GM04504 (cell line): ENCODE results near the gene MOCOS.
"Not testable (repeated sequence)": the region's sequence is repeated elsewhere in the genome, so short reads cannot be mapped to it uniquely, and the experiment has no call there.

Source experiments
- DNase-seq: peaks from one replicate; pipeline ENCODE4 v3.0.0-alpha.2; 2012; ENCODE audit warnings: low read depth

Gene MOCOS, protein sequence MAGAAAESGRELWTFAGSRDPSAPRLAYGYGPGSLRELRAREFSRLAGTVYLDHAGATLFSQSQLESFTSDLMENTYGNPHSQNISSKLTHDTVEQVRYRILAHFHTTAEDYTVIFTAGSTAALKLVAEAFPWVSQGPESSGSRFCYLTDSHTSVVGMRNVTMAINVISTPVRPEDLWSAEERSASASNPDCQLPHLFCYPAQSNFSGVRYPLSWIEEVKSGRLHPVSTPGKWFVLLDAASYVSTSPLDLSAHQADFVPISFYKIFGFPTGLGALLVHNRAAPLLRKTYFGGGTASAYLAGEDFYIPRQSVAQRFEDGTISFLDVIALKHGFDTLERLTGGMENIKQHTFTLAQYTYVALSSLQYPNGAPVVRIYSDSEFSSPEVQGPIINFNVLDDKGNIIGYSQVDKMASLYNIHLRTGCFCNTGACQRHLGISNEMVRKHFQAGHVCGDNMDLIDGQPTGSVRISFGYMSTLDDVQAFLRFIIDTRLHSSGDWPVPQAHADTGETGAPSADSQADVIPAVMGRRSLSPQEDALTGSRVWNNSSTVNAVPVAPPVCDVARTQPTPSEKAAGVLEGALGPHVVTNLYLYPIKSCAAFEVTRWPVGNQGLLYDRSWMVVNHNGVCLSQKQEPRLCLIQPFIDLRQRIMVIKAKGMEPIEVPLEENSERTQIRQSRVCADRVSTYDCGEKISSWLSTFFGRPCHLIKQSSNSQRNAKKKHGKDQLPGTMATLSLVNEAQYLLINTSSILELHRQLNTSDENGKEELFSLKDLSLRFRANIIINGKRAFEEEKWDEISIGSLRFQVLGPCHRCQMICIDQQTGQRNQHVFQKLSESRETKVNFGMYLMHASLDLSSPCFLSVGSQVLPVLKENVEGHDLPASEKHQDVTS

DNA sequence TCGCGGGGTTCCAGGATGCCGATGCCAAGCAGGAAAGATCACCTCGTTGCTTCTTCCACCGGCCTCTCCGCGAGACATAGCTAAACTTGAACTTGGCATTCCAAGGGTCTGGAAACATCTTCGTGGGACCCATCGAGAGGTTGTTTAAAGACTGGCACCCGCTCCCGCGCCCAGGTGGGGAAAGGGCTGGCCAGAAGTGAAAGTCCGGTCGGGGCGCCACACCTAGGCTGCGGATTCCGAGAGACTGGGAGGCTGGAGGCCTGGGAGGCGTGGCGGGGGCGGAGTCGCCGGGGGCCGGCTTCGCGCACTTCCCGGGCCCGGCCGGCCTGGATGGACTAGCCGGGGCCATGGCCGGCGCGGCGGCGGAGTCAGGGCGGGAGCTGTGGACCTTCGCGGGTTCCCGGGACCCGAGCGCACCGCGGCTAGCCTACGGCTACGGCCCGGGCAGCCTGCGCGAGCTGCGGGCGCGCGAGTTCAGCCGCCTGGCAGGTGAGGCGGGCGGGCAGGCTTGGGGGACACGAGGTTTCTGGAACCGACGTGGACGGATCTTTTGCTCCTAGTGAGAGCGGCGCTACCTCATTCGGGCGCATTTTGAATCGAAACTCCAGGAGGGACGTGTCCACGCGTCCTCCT is at the start of gene MOCOS:
Gene MOCOS, plus strand, starts transcription at position 305 of the 633 bp plus-strand sequence. Its CDS starts 43 bp downstream, at position 348.
- no peak for DNase-seq

DNA sequence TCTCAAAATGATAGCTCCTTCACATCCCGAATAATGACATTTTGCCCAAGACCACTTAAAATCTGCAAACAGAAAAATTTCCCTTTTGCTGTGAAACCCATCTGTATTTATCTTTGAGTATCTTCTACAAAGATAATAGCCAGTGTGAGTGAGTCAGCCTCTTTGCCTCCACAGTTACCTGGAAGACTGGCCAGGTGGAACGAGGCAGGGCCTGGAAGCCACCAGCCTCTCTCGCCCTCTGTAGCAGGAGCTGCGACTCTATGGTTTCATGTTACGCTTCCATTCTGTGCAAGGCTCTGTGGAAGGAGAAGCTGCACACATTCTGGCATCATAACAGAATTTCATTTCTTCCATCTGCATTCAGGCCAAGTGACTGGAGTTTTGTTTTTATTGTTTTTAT is 48.1 kb upstream of the MOCOS start:
- DNase-seq, result no peak

DNA sequence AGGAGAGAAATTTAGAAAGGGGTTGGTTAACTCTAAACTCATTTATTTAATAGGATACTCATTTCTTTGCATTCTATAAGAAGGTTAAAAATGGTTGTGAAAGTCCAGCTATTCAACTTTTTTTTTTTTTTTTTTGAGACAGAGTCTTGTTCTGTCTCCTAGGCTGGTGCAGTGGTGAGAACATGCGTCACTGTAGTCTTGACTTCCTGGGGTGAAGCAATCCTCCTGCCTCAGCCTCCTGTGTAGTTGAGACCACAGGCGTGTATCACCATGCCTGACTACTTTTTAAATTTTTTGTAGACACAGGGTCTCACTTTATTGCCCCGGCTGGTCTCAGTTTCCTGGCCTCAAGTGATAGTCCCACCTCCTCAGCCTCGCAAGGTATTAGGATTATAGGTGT is 45.7 kb upstream of the MOCOS start:
- no peak for DNase-seq

DNA sequence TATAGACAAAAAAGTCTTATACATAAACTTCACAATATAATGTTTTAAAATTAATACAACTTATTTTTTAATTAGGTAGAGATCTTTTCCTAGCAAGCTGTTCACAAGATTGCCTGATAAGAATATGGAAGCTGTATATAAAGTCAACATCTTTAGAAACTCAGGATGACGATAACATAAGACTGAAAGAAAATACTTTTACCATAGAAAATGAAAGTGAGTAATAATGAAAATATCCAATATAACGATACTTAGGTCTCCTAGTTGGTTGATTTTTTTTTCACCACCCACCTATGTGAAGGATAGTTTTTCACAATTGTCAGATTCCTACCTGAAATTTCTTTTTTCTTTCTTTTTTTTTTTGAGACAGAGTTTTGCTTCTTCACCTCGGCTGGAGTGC is 44.5 kb upstream of the MOCOS start:
- DNase-seq, result no peak

DNA sequence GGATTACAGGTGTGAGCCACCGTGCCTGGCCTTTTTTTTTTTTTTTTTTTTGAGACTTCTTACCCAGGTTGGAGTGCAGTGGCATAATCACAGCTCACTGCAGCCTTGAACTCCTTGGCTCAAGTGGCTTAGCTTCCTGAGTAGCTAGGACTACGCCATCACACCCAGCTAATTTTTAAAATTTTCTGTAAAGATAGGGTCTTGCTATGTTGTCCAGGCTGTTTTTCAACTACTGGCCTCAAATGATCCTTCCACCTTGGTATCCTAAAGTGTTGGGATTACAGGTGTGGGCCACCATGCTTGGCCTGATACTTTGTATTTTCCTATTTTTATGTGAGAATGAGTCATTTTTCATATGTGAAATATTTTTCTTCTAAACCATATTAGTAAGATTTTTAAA is 43.9 kb upstream of the MOCOS start:
- DNase-seq, result no peak

DNA sequence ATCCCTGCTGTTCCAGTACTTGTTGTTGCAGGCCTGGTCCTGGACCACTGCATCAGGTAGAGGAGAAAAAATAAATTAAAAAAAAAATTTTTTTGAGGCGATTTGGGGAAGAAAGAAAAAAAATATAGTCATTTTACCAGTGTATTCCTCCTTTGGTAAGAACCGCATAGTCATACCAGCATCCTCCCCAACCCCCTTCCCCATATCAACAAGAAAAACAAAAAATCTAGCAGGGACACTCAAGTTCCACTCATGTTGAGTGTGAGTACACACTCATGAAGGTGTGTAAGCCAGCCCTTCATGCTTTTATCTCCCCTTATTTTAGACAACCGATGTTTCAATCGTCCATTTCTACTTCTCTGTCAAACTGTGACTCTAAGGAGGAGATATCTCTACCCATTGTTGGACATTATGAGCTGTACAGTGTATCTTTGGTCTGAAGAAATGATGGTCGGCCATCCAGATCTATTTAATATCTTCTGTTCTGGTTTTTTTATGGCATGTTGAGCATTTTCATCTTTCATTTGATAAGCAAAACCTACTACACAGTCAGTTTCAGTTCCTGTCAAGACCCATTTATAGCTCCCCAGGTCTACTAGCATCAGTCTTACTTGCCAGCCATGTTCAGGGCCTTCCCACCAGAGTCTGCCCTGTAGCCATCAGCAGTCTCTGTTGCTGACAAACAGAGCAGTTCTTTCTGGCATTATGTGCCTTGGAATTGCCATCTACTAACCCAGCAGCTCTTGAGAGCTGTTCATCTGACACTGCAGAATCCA is 37.6 kb upstream of the MOCOS start:
- no peak for DNase-seq

DNA sequence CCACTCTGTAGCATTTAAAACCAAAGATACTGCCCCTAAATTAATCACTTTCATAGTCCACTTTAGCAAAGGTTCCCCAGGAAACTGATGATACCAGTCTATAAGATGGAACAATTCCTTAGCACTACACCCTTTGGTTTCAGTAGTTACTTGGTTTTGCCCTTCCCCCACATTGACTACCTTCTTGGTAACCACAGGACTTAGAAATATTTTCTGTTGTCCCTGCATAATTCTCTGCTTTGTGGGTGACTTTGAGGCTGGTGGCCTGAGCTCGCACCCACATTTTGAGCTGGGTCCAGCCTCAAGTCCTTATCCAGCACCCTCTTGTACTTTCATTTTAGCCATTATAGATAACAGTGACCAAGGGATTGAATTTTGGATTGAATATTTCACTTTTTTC is 34.5 kb upstream of the MOCOS start:
- no peak for DNase-seq

DNA sequence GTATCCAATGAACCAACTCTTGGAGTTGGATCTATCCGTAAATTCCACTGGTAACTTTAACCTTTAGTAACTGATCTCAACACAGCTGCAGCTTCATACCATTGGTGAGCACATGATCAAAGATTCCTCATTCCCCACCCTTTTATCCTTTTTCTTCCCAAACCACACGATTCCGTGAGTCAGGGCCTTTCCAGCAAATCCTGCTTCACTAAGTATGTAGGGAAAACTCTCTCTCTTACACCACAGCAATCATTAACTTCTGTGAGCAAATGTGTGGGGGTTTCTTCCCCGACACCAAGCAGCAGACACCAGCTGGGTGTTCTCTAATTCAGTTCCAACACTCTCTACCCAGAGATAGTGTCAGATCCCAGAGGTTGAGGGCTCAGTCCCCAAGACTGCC is 34.1 kb upstream of the MOCOS start:
- DNase-seq, result peak; percentile 75

DNA sequence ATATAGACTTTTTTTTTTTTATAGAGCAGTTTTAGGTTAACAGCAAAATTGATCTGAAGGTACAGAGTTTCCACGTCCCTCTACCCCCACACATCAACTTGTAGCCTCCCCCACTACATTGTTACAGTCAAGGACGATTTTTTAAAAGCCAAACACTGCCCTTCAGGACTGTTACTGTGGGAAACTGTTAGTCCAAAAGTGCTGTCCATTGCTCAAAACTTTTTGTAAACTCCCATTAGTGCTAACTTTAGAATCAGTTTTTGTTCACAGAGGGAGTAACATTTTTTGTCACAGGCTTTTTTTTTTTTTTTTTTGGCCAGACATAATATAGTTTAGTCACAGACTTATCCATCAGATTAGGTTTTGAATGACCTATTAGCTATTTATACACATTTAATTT is 33.5 kb upstream of the MOCOS start:
- no peak for DNase-seq

DNA sequence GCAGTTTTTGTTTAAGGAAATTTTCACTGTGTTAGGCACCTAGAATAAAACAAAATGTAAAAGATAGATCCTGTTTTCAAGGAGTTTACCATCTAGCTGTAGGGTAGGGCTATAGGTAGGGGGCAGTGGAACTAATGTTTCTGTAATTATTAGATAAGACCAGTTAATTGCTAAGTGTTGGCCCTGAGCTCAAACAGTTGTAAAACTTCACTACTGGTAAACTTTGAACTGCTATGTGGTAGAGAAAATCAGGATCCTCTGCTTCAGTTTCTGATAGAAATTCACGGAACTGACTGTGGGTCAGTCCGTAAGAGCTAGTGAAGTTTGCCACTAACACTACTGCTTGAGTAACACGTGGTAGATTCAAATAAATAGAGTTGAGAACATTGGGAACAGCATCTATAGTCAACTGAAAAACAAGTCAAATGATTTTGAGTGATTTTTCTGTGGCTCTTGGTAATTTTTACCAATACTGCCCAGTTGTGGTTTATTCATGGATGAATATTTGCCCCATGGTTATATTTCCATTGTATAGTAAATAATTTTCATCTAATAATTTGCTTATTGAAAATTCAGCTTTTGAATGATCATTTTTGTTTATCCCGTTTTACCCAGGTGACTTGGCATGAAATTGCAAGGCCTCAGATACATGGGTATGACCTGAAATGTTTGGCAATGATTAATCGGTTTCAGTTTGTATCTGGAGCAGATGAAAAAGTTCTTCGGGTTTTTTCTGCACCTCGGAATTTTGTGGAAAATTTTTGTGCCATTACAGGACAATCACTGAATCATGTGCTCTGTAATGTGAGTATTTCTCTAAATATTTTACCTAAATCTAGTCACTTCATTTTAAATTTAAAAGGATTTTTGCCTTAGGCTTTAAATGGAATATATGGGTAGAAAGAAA is 31.2 kb upstream of the MOCOS start:
- DNase-seq, result no peak

DNA sequence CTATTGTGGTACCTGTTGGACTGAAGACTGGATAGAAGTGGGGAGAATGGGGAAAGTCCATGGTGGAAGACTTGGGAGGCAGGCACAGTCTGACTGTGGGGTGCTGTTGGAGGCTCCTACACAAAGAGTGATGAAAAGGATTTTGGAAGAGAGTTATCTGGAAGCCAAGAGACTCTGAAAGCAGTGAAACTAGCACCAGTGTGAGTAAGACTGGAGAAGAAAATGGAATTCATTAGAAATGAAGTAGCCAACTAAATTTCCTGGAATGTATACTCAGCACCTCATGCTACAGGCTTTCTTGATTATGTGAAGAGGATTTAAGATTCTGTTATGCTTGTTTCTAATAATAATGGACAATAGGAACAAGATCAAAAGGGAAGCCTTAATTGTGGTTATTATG is 29.9 kb upstream of the MOCOS start:
- DNase-seq, result no peak

DNA sequence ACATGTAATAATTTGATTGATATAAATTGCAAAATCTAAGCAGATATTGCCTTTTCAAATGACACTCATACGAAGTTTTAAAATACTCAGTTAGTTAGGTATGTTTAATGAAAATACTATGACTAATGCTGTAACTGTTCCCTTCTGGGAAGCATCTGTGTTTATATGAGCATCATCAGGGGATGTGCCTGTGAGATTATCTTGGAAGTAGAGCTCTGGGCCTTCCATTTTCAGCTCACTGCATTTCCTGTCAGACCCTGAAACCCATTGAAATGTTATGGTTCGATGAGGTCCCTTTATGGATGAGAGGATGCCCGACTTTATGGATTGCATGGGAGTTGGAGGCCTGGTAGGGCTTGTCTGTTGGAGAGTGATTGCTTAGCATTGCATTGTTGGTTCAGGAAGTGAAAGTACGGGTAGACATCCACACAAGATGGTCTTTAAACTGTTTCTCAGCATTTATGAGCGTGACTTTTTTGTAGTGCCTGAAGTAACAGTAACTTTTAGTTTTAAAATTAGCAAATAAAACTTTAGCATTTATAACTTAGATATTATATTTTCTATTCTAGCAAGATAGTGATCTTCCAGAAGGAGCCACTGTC is 28.9 kb upstream of the MOCOS start:
- no peak for DNase-seq

DNA sequence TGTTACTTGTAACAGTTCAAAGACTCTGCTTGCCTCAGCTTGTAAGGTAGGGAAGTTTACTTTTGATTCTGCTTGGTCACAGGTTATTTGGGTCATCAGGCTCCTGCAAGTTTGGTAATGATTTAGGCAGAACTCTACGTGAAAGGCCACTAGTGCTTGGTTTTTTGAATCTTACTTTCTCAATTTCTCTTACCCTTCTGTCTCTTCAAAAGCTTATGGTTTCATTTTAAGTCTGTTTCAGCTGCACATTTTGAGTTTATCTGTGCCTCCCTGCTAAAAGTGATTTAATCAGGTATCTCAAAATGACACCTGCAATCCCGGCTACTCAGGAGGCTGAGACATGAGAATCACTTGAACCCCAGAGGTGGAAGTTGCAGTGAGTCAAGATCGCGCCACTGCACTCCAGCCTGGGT is 26.3 kb upstream of the MOCOS start:
- no peak for DNase-seq

DNA sequence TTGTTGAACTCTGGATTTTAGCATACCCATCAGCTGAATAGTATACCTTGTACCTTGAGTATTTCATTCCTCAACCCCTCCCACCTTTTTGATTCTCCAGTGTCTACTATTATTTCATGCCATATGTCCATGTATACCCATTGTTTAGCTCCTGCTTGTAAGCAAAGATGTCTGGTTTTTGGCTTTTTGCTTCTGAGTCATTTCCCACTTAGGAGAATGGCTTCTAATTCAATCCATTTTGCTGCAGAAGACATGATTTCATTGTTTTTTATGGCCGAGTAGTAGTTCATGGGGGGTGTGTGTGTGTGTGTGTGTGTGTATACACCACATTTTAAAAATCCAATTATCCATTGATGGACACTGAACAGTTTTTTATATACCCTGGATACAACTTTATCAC is 24.3 kb upstream of the MOCOS start:
- DNase-seq, result no peak

DNA sequence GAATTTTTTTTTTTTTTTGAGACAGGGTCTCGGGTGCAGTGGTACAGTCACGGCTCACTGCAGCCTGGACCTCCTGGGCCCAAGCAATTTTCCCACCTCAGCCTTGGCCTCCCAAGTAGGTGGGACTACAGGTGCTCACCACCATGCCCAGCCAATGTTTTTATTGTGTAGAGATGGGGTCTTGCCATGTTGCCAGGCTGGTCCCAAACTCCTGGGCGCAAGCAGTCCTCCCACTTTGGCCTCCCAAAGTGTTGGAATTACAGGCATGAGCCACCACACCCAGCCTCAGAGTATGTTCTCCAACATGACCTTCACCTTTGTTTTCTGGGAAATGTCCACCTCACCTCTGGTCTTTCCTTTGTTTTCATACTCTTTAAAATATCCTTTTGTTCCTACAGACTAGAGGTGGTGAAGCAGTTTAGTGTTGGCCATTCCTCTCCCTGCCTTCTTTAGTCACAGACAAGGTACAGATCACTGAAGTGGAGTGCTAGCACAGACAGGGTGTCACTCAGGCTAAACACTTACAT is 19.5 kb upstream of the MOCOS start:
- DNase-seq, result no peak

DNA sequence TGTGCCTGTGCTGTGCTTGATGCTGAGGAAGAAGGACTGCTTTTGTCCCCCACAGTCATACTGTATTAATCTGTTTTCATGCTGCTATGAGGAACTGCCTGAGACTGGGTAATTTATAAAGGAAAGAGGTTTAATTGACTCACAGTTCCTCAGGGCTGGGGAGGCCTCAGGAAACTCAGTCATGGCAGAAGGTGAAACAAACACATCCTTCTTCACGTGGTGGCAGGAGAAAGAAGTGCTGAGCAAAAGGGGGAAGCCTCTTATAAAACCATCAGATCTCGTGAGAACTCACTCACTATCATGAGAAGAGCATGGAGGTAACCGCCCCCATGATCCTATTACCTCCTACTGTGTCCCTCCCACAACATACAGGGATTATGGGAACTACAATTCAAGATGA is 19.0 kb upstream of the MOCOS start:
- DNase-seq, result not testable (repeated sequence)

DNA sequence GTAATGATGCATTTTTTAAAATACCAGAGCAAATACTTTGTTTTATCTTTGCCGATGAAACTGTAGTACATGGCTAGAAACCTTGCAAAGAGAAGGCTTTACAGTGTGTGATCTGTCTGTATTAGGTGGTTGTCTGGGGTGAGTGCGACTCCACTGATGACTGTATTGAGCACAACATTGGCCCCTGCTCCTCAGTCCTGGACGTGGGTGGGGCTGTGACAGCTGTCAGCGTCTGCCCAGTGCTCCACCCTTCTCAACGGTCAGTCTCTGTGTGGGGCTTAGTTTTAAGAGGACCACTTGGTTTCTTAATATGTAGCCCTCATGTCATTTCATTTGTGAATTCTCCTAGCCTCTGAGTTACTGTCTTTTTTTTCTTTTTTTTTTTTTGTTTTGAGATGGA is 17.4 kb upstream of the MOCOS start:
- no peak for DNase-seq

DNA sequence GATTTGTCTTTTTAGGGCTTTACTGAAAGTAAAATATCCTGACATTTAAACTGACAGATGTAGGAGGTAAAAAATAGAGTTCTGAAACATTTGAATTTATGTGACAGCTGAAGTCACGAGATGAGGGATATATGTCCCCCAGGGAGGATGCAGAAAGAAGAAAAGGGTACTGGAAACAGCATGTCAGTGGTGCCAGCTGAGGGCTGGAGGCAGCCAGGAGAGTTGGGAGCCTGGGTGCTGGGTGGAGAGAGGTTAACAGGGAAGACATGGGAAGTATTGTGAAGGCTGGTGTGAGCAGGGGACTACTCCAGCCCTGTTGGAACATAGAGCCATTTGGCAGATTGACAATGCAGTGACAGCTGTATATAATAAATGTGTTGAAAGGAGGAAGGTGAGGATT is 11.8 kb upstream of the MOCOS start:
- DNase-seq, result no peak

DNA sequence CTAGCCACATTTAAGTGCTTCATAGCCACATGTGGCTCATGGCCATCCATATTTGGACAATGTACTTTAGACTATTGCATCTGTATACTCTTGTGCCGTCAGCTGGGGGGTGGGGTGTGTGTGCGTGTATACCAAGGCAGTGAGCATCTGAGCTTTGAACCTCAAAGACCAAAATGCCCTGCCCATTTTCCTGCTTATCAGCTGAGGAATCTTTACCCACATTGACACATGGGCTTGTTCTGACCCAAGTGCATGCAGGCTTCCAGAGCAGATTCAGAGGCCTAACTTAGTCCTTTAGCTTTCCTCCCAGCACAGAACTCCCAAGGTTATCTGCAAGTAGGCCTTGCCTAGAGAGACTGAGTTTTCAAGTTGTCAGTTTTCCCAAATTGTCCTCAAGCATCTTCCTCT is 11.1 kb upstream of the MOCOS start:
- no peak for DNase-seq

DNA sequence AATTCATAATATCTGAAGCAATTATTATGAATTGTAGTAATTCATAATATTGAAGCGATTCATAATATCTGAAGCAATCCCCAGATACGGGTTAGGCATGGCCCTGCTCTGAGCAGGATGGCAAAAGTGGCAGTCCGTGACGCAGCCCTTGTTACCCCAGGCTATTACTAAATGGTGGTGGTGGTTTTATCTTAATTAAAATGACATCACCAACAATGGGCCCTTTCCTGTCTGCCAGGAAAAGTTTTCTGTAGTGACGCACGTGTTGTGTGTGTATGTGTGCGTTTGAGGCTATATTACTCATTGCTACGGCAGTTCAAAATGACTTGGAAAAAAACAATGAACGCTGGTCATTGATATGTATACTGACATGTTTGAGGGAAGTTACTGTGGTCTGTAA is 10.6 kb upstream of the MOCOS start:
- DNase-seq, result no peak
